ENCODE measurements around the gene GAPDH. TPM values are rescaled to one million over a fixed set of nuclear protein-coding genes. Genes with fewer than 3 reads are reported as not detected.

GAPDH gene
- polyA plus RNA-seq, 3 donors, result 2,879 to 3,427 (median 3,223) TPM

DNA sequence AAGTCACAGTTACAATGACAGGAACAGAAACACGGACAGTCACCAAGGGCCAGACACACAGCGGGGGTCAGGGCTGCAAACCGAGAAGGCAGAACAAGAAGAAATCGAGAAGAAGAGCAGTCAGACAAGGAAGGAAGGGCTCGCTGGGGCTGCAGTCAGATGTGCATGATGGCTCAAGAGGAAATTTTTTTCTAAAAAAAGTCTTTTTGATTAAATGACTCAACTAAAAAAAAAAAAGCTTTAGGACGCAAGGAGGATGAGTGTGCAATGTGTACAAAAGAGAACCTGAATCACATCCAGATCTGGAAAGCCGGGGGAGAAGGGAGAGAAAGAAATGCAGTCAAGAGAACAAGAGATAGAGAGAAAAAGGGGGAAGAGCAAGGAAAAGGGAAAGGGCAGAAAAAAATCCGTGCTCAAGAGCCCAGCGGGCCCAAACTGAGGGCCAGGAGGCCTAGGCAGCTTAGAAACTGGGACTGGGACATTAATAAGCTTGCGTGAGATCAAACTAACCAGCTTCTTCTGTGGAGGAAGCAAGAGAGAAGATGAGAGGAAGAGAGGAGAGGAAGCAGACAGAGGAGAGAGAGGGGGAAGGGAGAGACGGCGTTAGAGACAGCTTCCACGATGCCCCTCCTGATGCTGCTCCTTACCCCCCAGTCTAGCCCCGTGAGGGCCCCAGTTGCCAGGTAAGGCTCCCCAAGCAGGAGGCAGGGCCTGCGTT lies 14.8 kb downstream of the GAPDH start:
- peak overlapping the region; percentile 93 to 98 (median 95) for H3K27ac Mint-ChIP-seq

DNA sequence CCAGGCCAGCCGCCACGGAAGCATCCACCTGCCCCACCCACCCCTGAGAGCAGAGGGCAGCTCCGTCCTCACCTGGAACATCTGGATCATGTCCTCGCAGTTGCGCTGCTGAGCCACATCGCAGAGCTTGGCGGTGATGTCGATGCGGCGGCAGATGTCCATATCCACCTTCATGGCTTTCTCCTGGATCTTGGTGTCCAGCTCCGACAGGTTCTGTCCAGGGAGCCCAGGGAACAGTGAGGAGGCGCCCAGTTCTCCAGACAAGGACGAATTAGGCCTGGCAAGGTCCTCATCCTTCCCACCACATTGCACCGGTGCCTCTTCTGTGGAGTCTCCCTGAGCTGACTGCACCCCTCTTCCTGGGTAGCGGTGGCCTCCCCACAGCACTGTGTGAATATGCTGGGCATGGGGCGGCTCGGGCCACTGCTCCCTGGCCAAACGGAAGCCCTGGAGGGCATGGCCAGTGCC lies 15.4 kb downstream of the GAPDH start:
- peaks cover 32 to 49% of the 10 kb centered on the region in 2 donors for H3K36me3 ChIP-seq (replicated peaks in 1 of 2; ENCODE audit: control insufficient read depth in 1 of 2, insufficient read depth in 2 of 2, low read length in 2 of 2)
- peak overlapping the region; percentile 99 for H3K4me2 ChIP-seq (replicated peaks; ENCODE audit: extremely low read depth, low read length, poor library complexity, severe bottlenecking)
- WGBS (ENCODE audit: insufficient coverage), result 92% methylated on average over 12 of the region's 18 CpGs
- DNase-seq, result no peak
- peaks cover 0 to 1% (median 0%) of the 10 kb centered on the region in 3 donors for H3K27me3 Mint-ChIP-seq (ENCODE audit: low read depth in 3 of 3)
- no peak overlapping the region for H2AFZ ChIP-seq (ENCODE audit: insufficient read depth, low read depth, low read length, poor library complexity, severe bottlenecking)
- peaks cover 41 to 70% of the 10 kb centered on the region in 2 donors for H3K36me3 Mint-ChIP-seq
- peaks cover 86% of the 10 kb centered on the region for H3K79me2 ChIP-seq (ENCODE audit: insufficient read depth, low read length)
- H4K20me1 ChIP-seq (ENCODE audit: insufficient read depth, low read length), result peaks cover 69% of the 10 kb centered on the region
- no peaks in the 10 kb centered on the region for H3K9me3 ChIP-seq (replicated peaks in 1 of 2; ENCODE audit: control insufficient read depth in 1 of 2, insufficient read depth in 1 of 2, low read length in 2 of 2)
- TF ChIP-seq, protein P1, sequence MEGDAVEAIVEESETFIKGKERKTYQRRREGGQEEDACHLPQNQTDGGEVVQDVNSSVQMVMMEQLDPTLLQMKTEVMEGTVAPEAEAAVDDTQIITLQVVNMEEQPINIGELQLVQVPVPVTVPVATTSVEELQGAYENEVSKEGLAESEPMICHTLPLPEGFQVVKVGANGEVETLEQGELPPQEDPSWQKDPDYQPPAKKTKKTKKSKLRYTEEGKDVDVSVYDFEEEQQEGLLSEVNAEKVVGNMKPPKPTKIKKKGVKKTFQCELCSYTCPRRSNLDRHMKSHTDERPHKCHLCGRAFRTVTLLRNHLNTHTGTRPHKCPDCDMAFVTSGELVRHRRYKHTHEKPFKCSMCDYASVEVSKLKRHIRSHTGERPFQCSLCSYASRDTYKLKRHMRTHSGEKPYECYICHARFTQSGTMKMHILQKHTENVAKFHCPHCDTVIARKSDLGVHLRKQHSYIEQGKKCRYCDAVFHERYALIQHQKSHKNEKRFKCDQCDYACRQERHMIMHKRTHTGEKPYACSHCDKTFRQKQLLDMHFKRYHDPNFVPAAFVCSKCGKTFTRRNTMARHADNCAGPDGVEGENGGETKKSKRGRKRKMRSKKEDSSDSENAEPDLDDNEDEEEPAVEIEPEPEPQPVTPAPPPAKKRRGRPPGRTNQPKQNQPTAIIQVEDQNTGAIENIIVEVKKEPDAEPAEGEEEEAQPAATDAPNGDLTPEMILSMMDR (IDR thresholded peaks at IDR 0.05), result no peak
- intact Hi-C loops (cut with micrococcal nuclease), result loop anchor here in 1 of 2 donors (2.0 kb wide), 1 partner anchor 15 kb away; the partner anchor contains the start of gene GAPDH
- peak overlapping the region; percentile 86 to 91 for H3K27ac ChIP-seq (ENCODE audit: low read depth in 1 of 2, low read length in 2 of 2)
- peaks cover 0 to 2% (median 0%) of the 10 kb centered on the region in 7 donors for H3K9me3 Mint-ChIP-seq
- peak overlapping the region; percentile 66 to 90 for H3K4me3 Mint-ChIP-seq
- H3K9ac ChIP-seq (ENCODE audit: insufficient read depth, low read length, poor library complexity, severe bottlenecking), result peak overlapping the region; percentile 66
- H3K4me1 Mint-ChIP-seq, result peaks cover 78% of the 10 kb centered on the region
- H3K4me1 ChIP-seq (ENCODE audit: control insufficient read depth in 1 of 2, insufficient read depth in 2 of 2, low read length in 2 of 2), result peaks cover 75 to 77% of the 10 kb centered on the region in 2 donors
- no peaks in the 10 kb centered on the region for H3K27me3 ChIP-seq (ENCODE audit: control insufficient read depth in 2 of 2, insufficient read depth in 2 of 2, low read length in 2 of 2)
- H3K27ac Mint-ChIP-seq, result peak overlapping the region; percentile 93 to 98 (median 95)
- peak overlapping the region; percentile 0 to 97 (median 38) for H3K4me3 ChIP-seq (replicated peaks in 1 of 3; ENCODE audit: low read depth in 2 of 3, low read length in 3 of 3)

More for the DNA sequence above, 14.8 kb downstream of the GAPDH start:
- intact Hi-C loops (cut with micrococcal nuclease), result loop anchor here in 1 of 2 donors (2.0 kb wide), 1 partner anchor 14 kb away; the partner anchor contains the start of gene GAPDH
- H3K9me3 ChIP-seq (replicated peaks in 1 of 2; ENCODE audit: control insufficient read depth in 1 of 2, insufficient read depth in 1 of 2, low read length in 2 of 2), result no peaks in the 10 kb centered on the region
- peak overlapping the region; percentile 66 for H3K9ac ChIP-seq (ENCODE audit: insufficient read depth, low read length, poor library complexity, severe bottlenecking)
- H3K4me1 ChIP-seq (ENCODE audit: control insufficient read depth in 1 of 2, insufficient read depth in 2 of 2, low read length in 2 of 2), result peaks cover 69 to 71% of the 10 kb centered on the region in 2 donors
- peak overlapping the region; percentile 99 for H3K4me2 ChIP-seq (replicated peaks; ENCODE audit: extremely low read depth, low read length, poor library complexity, severe bottlenecking)
- peaks cover 69% of the 10 kb centered on the region for H4K20me1 ChIP-seq (ENCODE audit: insufficient read depth, low read length)
- H3K27ac ChIP-seq (ENCODE audit: low read depth in 1 of 2, low read length in 2 of 2), result peak overlapping the region; percentile 86 to 91
- H3K36me3 Mint-ChIP-seq, result peaks cover 46 to 76% of the 10 kb centered on the region in 2 donors
- peaks cover 0 to 1% (median 0%) of the 10 kb centered on the region in 3 donors for H3K27me3 Mint-ChIP-seq (ENCODE audit: low read depth in 3 of 3)
- H3K36me3 ChIP-seq (replicated peaks in 1 of 2; ENCODE audit: control insufficient read depth in 1 of 2, insufficient read depth in 2 of 2, low read length in 2 of 2), result peaks cover 36 to 55% of the 10 kb centered on the region in 2 donors
- peak; percentile 76 to 88 (median 84) for DNase-seq
- peak overlapping the region; percentile 66 to 90 for H3K4me3 Mint-ChIP-seq
- TF ChIP-seq, protein P1 (IDR thresholded peaks at IDR 0.05), result no peak
- H3K4me3 ChIP-seq (replicated peaks in 1 of 3; ENCODE audit: low read depth in 2 of 3, low read length in 3 of 3), result peak overlapping the region; percentile 12 to 97 (median 38)
- H3K27me3 ChIP-seq (ENCODE audit: control insufficient read depth in 2 of 2, insufficient read depth in 2 of 2, low read length in 2 of 2), result no peaks in the 10 kb centered on the region
- peaks cover 72% of the 10 kb centered on the region for H3K4me1 Mint-ChIP-seq
- H3K79me2 ChIP-seq (ENCODE audit: insufficient read depth, low read length), result peaks cover 86% of the 10 kb centered on the region
- peaks cover 0 to 2% (median 0%) of the 10 kb centered on the region in 7 donors for H3K9me3 Mint-ChIP-seq
- WGBS (ENCODE audit: insufficient coverage), result 20% methylated on average over 10 of the region's 15 CpGs
- H2AFZ ChIP-seq (ENCODE audit: insufficient read depth, low read depth, low read length, poor library complexity, severe bottlenecking), result no peak overlapping the region

Data from CD14-positive monocyte (primary cell).